A549 (cell line): ENCODE results near the gene RPL27. TPM values are rescaled to one million over a fixed set of nuclear protein-coding genes. Genes with fewer than 3 reads are reported as not detected.

Source experiments
- ATAC-seq, 2 experiments: fragments of 200-7000 bp in 1 of 2; fragments of >200 bp in 1 of 2; cut with Nextera tagmentation in 1 of 2; cut with Tn5 transposase in 1 of 2; 3 replicates each; pipeline versions ENCODE4 v1.8.0 to v1.9.1; 2018 to 2020; ENCODE audit warnings: mild to moderate bottlenecking in 1 of 2, moderate library complexity in 1 of 2
- CTCF ChIA-PET: fragments of 300-600 bp; sonication (Branson Sonifier 250); formaldehyde crosslinking; extraction: SDS; loops from one replicate; lab custom pipeline; 2021; ENCODE audit warnings: antibody characterized with exemption, inconsistent platforms; lab: Yijun Ruan, JAX
- POLR2A ChIA-PET: fragments of 350-600 bp; formaldehyde crosslinking; extraction: SDS; loops from one replicate; lab custom pipeline; 2021; ENCODE audit warnings: antibody characterized with exemption, inconsistent platforms; lab: Yijun Ruan, JAX
- DNase-seq, 2 experiments: peaks; one replicate each; pipeline versions ENCODE4 v3.0.0 to v3.0.0-alpha.2; 2011 to 2016; ENCODE audit warnings: low read depth in 1 of 2, low spot score in 1 of 2
- FAIRE-seq: peaks from 2 replicates; lab custom pipeline; 2011; peaks lifted over from hg19 to GRCh38; lab: Jason Lieb, UNC
- H3K27ac ChIP-seq, 2 experiments: fragments of >200 bp; sonication (Bioruptor Twin); formaldehyde crosslinking; 3 replicates each; pipeline ENCODE4 v1.5.1; 2016 to 2017
- H3K4me1 ChIP-seq: fragments of >200 bp; sonication (Bioruptor Twin); formaldehyde crosslinking; 3 replicates; pipeline ENCODE4 v1.6.1; 2016
- H3K4me2 ChIP-seq: fragments of >200 bp; sonication (Bioruptor Twin); formaldehyde crosslinking; 3 replicates; pipeline ENCODE4 v1.6.1; 2016
- H3K4me3 ChIP-seq: fragments of >200 bp; sonication (Bioruptor Twin); formaldehyde crosslinking; 3 replicates; pipeline ENCODE4 v1.5.1; 2016
- H3K9me3 ChIP-seq: fragments of >200 bp; sonication (Bioruptor Twin); formaldehyde crosslinking; 3 replicates; pipeline ENCODE4 v1.6.1; 2016
- BHLHE40 ChIP-seq: IDR thresholded peaks from 2 replicates; pipeline ENCODE4 v1.6.1; 2012; ENCODE audit warnings: low read depth, low read length, inconsistent platforms
- CBX8 ChIP-seq: fragments of 200-600 bp; sonication (generic); IDR thresholded peaks from 2 replicates; pipeline ENCODE4 v1.6.1; 2016
- EHF ChIP-seq: fragments of 250-450 bp; sonication (Bioruptor Pico); IDR thresholded peaks from 2 replicates; pipeline ENCODE4 v1.5.0; 2020; ENCODE audit warnings: mild to moderate bottlenecking
- EHMT2 ChIP-seq: fragments of 200-600 bp; sonication (generic); IDR thresholded peaks from 2 replicates; pipeline ENCODE4 v1.6.1; 2016; ENCODE audit warnings: antibody characterized with exemption, low read depth, mild to moderate bottlenecking, moderate library complexity
- FOSB ChIP-seq: fragments of 250-450 bp; sonication (Bioruptor Pico); IDR thresholded peaks from 2 replicates; pipeline ENCODE4 v1.5.0; 2020; ENCODE audit warnings: mild to moderate bottlenecking, moderate library complexity
- FOXS1 ChIP-seq: fragments of 250-450 bp; sonication (Bioruptor Pico); IDR thresholded peaks from 2 replicates; pipeline ENCODE4 v1.5.0; 2020; ENCODE audit warnings: mild to moderate bottlenecking, moderate library complexity
- HEYL ChIP-seq: fragments of 250-450 bp; sonication (Bioruptor Pico); IDR thresholded peaks from 2 replicates; pipeline ENCODE4 v1.8.0; 2021; ENCODE audit warnings: mild to moderate bottlenecking, moderate library complexity
- MAFK ChIP-seq: fragments of 450-650 bp; IDR thresholded peaks from 2 replicates; pipeline ENCODE4 v1.6.1; 2014; ENCODE audit not compliant: partially characterized antibody
- PHF8 ChIP-seq: fragments of 200-600 bp; sonication (generic); IDR thresholded peaks from 2 replicates; pipeline ENCODE4 v1.6.1; 2016; ENCODE audit warnings: low read depth, mild to moderate bottlenecking, antibody characterized with exemption, moderate library complexity, borderline replicate concordance
- POLR2AphosphoS2 ChIP-seq: conservative IDR thresholded peaks from 2 replicates; pipeline ENCODE4 v1.6.1; 2012; ENCODE audit warnings: low read length, improper control_type of control experiment, inconsistent platforms
- RARB ChIP-seq: fragments of 250-450 bp; sonication (Bioruptor Pico); IDR thresholded peaks from 2 replicates; pipeline ENCODE4 v1.8.0; 2021; ENCODE audit warnings: mild to moderate bottlenecking, moderate library complexity
- RCOR1 ChIP-seq: fragments of 150-350 bp; IDR thresholded peaks from 2 replicates; pipeline ENCODE4 v1.6.1; 2014; ENCODE audit warnings: antibody characterized with exemption, low read length, low read depth
- SREBF2 ChIP-seq: fragments of 450-650 bp; IDR thresholded peaks from 2 replicates; pipeline ENCODE4 v1.6.1; 2014; ENCODE audit warnings: mild to moderate bottlenecking, moderate library complexity
- WGBS: methylation state at CpG from one replicate; pipeline ENCODE4 v1.1.6; 2017; ENCODE audit errors: missing lambda C conversion rate; 5-methylcytosine and 5-hydroxymethylcytosine counted together
- polyA plus RNA-seq, 4 experiments: library from polyadenylated mRNA; depleted of rRNA in 3 of 4; stranded (reverse); fragments of >200 nt; fragmentation: RNase III in 1 of 4; extraction: RNeasy Plus Mini Kit Qiagen cat#74134 plus additional on column Dnase treatment in 1 of 4; gene quantifications; 2 replicates in 3 of 4; 3 replicates in 1 of 4; pipeline ENCODE4 v1.2.3, GENCODE V29; 2011 to 2017
- TF ChIP-seq, protein P1 (sequence below): IDR thresholded peaks from 2 replicates; pipeline ENCODE4 v1.6.1; 2012
- TF ChIP-seq, protein P2 (sequence below): fragments of 200-600 bp; sonication (generic); IDR thresholded peaks from 2 replicates; pipeline ENCODE4 v1.6.1; 2016; ENCODE audit warnings: antibody characterized with exemption, mild to moderate bottlenecking, moderate library complexity

The RPL27 gene
- polyA plus RNA-seq, 2 of the 4 experiments (the other 2 are of a cell fraction), result 2,894 to 5,746 TPM

DNA sequence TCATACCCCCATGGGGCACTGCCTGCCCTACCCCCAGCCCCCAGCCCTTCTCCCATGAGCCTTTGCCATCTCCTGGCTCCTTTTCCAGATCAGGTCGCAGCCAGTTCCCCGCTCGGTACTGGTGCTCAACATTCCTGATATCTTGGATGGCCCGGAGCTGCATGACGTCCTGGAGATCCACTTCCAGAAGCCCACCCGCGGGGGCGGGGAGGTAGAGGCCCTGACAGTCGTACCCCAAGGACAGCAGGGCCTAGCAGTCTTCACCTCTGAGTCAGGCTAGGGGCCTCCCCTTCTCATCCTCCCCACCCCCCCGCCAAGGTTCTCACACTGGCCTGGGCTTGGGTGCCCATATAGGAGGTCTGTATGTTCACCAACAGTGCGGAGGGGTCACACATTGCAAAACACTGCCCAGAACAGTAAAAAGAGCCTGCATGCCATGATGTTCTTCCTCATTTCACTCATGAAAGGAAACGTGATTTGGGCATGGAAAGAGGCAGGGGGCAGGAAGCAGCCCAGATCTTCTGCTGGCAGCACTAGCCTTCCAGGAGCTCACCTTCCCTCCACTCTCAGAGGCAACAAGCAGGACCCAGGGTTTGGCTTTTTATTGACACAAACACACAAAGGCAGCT lies 15.9 kb downstream of the RPL27 start:
- FAIRE-seq, result no peak
- CTCF ChIA-PET, result interaction anchor here (1.0 to 3.4 kb wide), 4 partner anchors 8 to 18 kb away, joined by 3 to 20 read pairs (median 7); partner anchors contain the start of genes RND2 and VAT1

DNA sequence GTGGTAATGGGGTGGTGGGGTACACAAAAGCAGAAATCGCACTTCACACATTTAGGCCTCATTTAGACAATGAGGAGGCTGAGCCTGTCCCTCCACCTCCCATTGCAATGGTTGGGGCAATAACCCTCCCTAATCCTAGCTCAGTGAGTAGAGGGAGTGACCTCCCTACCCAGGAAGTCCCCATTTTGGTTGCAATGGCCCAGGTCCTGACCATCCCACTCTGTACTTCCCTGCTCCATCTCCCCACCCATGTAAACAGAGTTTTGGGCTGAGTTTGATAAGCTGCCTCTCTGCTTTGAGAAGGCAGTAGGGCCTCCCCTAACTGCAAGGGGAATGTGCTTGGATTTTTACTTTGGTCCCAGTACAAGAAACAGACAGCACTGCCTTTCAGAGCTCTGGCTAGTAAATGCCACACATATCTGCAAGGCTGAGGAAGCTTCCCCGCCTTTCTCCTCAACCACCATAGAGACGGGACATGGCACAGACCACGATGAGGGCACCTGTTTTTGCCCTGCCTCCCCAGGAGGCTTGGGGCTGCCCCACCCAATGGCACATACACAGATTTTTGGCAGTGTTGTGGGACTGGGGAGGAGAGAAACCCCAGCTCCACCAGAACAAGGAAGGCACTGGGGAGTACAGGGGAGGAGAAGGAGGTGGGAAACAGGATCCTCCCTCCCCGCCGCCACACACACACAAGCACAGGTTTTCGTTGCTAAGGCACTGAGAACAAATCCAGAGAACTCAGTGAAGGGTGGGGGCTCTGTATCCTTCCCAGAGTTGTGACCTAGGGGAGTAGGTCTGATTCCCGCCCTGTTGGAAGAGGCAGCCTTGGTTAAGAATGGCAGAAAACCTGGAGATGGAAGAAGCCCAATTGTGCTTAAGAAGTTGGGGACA lies 16.7 kb downstream of the RPL27 start:
- FAIRE-seq (no peak), ATAC-seq (no peak), DNase-seq (no peak)
- ChIA-PET CTCF (interaction anchor here (1.6 to 1.7 kb wide), 2 partner anchors 9 to 18 kb away, joined by 7 read pairs; no protein-coding TSS in a partner anchor), POLR2A (interaction anchor here (1.2 to 5.7 kb wide), 2 partner anchors 16 to 301 kb away, joined by 3 to 38 read pairs; partner anchors contain the start of gene RPL27)
- no peak overlapping the region for H3K4me3 ChIP-seq
- TF ChIP-seq BHLHE40 (no peak), FOXS1 (CRISPR knock-in tag) (no peak), SREBF2 (no peak), PHF8 (no peak), FOSB (CRISPR knock-in tag) (no peak), CBX8 (no peak)
- H3K4me2 ChIP-seq, result no peak overlapping the region
- H3K27ac ChIP-seq, result no peak overlapping the region
- WGBS, result 88% methylated on average over 8 of the region's 8 CpGs
- H3K9me3 ChIP-seq, result no peaks in the 10 kb centered on the region
- peaks cover 21% of the 10 kb centered on the region for H3K4me1 ChIP-seq

More for the DNA sequence above, 15.9 kb downstream of the RPL27 start:
- H3K4me1 ChIP-seq, result peaks cover 13% of the 10 kb centered on the region
- H3K4me2 ChIP-seq, result no peak overlapping the region
- TF ChIP-seq MAFK (no peak), CBX8 (no peak), RCOR1 (no peak), EHF (CRISPR knock-in tag) (no peak), POLR2AphosphoS2 (no peak; the same call in 1 of the 2 replicates), RARB (no peak), HEYL (CRISPR knock-in tag) (no peak), EHMT2 (no peak)
- TF ChIP-seq, protein P1, sequence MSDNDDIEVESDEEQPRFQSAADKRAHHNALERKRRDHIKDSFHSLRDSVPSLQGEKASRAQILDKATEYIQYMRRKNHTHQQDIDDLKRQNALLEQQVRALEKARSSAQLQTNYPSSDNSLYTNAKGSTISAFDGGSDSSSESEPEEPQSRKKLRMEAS, result no peak
- TF ChIP-seq, protein P2, sequence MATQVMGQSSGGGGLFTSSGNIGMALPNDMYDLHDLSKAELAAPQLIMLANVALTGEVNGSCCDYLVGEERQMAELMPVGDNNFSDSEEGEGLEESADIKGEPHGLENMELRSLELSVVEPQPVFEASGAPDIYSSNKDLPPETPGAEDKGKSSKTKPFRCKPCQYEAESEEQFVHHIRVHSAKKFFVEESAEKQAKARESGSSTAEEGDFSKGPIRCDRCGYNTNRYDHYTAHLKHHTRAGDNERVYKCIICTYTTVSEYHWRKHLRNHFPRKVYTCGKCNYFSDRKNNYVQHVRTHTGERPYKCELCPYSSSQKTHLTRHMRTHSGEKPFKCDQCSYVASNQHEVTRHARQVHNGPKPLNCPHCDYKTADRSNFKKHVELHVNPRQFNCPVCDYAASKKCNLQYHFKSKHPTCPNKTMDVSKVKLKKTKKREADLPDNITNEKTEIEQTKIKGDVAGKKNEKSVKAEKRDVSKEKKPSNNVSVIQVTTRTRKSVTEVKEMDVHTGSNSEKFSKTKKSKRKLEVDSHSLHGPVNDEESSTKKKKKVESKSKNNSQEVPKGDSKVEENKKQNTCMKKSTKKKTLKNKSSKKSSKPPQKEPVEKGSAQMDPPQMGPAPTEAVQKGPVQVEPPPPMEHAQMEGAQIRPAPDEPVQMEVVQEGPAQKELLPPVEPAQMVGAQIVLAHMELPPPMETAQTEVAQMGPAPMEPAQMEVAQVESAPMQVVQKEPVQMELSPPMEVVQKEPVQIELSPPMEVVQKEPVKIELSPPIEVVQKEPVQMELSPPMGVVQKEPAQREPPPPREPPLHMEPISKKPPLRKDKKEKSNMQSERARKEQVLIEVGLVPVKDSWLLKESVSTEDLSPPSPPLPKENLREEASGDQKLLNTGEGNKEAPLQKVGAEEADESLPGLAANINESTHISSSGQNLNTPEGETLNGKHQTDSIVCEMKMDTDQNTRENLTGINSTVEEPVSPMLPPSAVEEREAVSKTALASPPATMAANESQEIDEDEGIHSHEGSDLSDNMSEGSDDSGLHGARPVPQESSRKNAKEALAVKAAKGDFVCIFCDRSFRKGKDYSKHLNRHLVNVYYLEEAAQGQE, result no peak
- TF ChIP-seq, all 56 proteins: peak for 0
- no peak overlapping the region for H3K27ac ChIP-seq
- 88% methylated on average over 12 of the region's 12 CpGs for WGBS
- H3K4me3 ChIP-seq, result no peak overlapping the region
- H3K9me3 ChIP-seq, result no peaks in the 10 kb centered on the region
- POLR2A ChIA-PET, result interaction anchor here (1.2 to 5.7 kb wide), 2 partner anchors 16 to 301 kb away, joined by 3 to 38 read pairs; partner anchors contain the start of gene RPL27
- DNase-seq, result no peak
- ATAC-seq, result peak in 1 of 2 experiments; percentile 5; a peak in 1 of 6 replicates

DNA sequence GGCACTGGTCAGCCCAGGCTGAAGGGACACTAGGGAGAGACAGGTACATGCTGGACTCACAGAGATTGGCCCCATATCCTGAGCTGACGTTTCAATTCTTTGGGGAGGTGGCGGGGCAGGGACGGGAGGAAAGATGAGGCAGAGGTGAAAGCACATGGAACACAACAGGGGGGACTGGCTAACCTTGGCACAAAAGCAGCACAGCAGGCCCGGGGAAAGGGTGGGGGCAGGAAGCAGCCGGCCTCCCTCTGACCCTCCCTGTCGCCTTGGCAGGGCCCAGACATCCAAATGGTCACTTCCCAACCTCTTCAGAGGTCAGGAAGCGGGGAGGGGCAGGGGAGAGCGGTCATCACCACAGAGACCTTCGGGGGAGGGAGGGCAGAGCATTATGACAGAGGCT lies 17.4 kb downstream of the RPL27 start:
- no peak for FAIRE-seq
- DNase-seq, result no peak
- Histone ChIP-seq H3K4me2 (no peak overlapping the region), H3K4me3 (no peak overlapping the region), H3K4me1 (peaks cover 24% of the 10 kb centered on the region), H3K27ac (no peak overlapping the region), H3K9me3 (no peaks in the 10 kb centered on the region)
- TF ChIP-seq MAFK, result no peak
- no peak for TF ChIP-seq RARB
- TF ChIP-seq, protein P2, result no peak
- no peak for TF ChIP-seq FOXS1 (CRISPR knock-in tag)
- no peak for TF ChIP-seq RCOR1
- ATAC-seq, result no peak
- CTCF ChIA-PET, result interaction anchor here (0.5 to 1.6 kb wide), 2 partner anchors 9 to 30 kb away, joined by 4 to 7 read pairs; no protein-coding TSS in a partner anchor
- POLR2A ChIA-PET, result interaction anchor here (1.2 kb wide), 1 partner anchor 300 kb away, joined by 3 read pairs; no protein-coding TSS in a partner anchor
- WGBS, result 80% methylated on average over 9 of the region's 9 CpGs
